T-helper 2 cell (primary cell): Measurements from ENCODE around the gene ROBO1.
"Not testable (repeated sequence)": the region's sequence is repeated elsewhere in the genome, so short reads cannot be mapped to it uniquely, and the experiment has no call there.

Experiments
- DNase-seq, 5 experiments: peaks; one replicate each; pipeline versions ENCODE4 v3.0.0 to v3.0.0-alpha.2; 2012 to 2022
- total RNA-seq, 2 donors: gene quantifications; one replicate each; lab custom pipeline; 2026; lab: John Stamatoyannopoulos, UW

The ROBO1 gene
- total RNA-seq = 0 to 3.0 reads per million in 2 donors

DNA sequence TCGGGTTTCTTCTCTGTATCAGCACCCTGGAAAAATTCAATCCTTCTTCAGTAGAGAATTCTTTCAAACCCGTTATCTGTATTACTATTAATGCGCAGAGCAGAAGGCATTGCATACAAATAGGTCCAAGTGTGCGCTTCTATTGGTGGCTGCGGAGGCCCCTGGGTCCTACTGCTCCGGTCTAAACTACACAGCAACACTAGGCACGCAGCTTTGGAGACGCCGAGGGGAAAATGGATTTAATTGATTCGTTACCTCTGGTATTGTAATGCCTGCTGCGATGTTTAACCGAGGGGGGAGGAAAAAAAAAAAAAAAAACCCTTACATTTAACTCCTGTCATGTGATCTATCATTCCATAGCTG, at the start of gene ROBO1:
Gene ROBO1 (minus strand): TSS at position 94 of the 363 bp plus-strand sequence.
- DNase-seq = no peak

DNA sequence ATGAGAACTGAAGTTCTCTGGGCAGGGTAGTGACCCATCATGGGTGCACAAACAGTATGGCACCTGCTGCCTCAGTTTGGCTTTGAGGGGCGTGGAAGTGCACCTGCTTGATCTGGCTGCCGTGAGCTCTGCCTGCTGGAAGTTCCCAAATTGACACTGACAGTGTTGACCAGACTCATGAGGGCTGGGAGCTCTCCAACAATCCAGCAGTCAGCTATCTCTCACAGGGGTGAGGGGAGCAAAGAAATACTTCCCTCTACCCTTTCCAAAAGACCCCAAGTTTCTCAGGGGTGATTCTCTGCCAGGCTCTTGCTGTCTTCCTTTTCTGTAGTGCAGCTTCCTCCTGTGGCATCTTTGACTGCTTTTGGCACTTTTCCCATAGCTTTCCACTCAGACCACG, 49.4 kb upstream of the ROBO1 start:
- no peak for DNase-seq

DNA sequence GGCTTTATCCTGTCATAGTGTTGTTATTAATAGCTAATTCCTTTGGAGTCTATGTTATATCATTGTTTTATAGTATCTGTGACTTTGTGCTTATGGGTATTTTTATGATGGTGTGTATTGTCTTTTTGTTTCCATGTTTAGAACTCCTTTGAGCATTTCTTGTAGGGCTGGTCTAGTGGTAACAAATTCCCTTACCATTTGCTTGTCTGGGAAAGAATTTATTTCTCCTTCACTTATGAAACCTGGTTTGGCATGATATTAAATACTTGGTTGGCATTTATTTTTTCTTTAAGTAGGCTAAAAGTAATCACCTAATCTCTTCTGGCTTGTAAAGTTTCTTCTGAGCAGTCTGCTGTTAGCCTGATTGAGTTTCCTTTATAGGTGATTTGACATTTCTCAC, 47.7 kb upstream of the ROBO1 start:
- DNase-seq = no peak

DNA sequence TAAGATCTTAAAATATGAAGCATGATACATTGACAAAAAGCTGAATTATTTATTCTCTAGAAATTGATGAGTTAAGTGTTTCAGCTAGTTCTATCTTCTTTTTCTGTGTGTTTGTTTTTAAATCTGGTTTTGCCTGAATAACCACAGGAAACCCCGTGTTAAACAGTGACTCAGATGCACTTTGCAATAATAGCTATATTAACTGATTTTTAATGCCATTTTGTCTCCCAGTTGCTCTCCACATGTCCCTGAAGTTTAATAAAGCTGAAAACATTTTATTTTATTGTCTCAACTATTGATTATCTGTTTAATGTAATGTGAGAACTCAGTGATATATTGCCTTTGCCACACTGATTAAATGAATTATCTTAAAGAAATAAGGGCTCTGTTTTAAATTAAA, 42.8 kb upstream of the ROBO1 start:
- no peak for DNase-seq

DNA sequence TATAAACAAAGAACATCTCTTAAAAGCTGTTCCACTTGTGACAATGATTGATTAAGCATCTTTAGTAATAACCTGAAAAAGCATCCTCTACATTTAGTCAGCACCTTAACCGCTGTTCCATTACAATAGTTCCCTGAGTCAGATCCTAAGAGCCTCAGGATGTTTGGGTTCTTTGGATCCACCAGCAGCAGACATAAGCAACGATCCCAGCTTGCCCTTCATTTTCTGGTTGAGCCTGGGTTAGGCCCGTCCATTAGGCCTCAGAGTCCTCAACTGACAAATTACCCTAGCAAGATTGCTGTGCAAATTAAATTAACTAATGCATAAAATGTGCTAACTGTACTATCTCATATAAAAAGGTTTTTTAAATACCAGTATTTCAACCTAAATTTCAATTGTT, 42.3 kb upstream of the ROBO1 start:
- no peak for DNase-seq

DNA sequence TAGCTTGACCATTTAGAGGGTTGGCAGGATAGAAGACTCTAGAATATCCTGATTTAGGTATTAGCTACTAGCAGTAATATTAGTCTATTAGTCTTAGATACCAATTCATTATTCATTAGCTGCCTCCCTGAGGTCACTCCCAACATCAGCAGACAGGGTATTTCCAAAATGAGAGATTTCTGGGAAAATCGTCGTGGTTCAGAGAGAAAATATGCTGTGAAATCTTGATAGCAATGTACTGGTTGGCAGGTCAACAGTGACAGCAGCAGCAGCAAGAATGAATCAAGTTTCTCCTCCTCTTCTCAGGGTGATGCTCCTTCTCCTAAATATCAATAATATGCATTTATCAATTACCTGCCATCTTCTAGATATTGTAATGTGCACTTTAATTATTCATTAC, 41.3 kb upstream of the ROBO1 start:
- DNase-seq = no peak

DNA sequence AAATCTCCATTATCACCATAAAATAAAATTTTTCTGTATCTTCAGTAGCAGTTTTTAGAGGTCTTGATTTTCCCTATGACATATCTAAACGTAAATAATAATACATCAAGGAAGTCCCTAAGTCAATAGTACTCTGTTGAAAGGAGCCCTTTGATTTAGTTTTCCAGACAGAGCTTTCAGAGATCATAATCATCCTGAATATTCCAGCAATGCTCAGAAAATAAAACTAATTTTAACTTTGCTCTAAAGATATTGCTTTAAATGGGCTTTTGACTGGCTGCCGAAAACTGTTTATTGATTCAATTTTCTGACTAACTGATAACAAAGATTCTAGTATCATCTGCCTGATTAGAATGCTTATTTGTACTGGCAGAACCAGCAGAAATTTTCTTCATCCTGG, 40.7 kb upstream of the ROBO1 start:
- no peak for DNase-seq

DNA sequence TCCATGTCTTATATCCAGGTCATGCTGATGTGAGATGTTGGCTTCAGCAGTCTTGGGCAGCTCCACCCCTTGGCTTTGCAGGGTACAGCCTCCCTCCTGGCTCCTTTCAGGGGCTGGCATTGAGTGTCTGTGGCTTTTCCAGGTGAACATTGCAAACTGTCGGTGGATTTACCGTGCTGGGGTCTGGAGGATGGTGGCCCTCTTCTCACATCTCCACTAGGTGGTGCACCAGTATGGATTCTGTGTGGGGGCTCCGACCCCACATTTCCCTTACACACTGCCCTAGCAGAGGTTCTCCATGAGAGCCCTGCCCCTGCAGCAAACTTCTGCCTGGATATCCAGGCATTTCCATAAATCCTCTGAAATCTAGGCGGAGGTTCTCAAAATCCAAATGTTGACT, 22.4 kb upstream of the ROBO1 start:
- not testable (repeated sequence) for DNase-seq

DNA sequence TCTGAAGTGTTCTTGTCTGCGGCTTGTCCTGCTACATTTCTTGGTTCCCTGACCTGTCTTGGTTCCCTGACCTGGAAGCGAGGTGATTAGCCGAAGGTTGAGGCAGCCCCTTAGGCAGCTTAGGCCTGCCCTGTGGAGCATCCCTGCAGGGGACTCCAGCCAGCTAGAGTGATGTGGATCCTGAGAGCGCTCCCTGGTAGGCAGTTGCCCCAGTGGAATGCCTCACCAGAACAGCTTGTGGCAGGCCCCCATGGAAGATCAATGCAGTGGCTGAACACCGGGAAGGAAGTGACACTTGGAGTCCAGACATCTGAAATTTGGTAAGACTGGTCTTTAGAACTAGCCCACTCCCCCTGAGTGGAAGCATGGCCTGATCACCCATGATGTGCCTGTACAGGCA, 5.5 kb upstream of the ROBO1 start:
- DNase-seq = no peak

DNA sequence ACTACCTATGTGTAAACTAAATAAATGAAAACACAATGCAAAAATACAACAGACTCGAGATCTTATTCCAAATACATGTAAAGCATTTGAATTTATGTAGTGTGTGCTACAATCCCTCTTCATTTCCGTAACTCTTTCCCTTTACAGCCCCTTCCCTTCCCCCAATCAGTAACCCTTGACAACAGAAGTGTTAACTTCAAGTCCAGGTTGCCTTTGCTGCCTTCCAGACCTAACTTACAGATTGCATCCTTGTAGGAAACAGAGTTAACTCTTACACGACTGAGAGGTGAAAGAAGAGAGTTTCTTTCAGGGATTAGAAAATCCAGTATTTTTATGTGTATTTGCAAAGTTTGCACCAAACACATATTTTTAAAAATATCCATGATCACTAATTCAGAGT, 1.4 kb upstream of the ROBO1 start:
- no peak for DNase-seq

DNA sequence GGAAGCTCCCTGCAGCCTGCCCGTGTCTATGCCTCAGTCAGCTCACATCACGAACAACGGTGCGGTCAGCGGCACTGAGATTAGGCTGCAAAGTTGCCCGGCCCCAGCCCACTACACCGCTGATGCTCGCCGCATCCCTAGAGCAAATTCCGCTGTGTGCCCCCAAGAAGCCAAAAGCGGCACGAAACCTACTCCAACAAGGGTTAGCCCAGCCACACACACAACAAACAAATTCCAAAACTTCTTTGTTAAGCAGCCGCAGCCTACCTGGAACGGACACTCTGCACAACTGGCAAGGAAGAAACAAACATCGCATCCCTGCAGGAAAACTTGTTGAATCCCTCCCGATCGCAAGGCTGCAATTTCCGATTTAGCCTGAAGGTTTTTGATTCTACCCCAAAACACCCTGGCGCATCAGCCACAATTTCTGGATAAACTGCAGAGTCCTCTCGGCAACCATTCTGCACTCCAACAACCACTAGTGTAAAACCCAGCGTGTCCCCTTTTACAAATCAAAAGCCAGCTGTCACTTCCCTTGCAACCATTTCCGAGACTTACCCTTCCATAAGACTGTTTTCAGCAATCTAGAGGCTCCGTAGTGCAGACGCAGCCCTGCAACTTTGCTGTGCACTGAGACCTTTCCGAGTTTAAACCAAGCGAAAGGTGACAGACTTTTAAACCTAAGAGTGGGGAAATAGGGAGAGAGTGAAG, 449 bp downstream of the ROBO1 start:
- no peak for DNase-seq

DNA sequence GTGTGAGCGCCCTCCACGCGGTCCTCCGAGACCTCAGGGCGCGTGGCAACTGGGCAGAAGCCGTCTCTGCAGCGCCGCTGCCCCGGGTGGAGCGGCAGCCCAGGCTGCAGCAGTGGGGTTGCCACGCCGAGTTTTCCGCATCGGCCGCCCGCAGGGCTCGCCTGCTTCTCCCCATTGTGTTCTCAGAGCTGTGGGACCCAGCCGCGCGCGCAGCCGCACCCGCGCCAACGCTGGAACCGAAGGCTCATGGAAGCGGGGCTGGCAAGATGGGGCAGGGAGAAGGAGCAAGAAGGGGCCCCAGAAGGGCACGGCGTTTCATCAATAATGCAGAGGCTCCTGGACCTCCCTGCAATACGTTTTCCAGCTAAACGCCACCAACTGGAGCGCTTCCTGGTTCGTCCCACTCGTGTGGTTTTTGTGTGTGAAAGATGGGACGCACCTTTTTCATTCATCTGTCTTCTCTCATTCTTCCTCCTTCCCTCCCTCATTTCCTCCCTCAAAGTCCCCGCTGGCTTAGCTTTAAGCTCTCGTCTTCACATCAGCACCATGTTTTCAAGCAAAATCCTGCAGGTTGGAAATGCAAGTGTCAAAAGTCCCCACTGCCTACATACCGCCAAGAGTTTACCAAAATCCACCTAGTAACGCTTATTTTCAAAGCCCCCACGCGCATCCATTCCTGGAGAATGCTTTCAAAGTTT, 1.2 kb downstream of the ROBO1 start:
- no peak for DNase-seq

DNA sequence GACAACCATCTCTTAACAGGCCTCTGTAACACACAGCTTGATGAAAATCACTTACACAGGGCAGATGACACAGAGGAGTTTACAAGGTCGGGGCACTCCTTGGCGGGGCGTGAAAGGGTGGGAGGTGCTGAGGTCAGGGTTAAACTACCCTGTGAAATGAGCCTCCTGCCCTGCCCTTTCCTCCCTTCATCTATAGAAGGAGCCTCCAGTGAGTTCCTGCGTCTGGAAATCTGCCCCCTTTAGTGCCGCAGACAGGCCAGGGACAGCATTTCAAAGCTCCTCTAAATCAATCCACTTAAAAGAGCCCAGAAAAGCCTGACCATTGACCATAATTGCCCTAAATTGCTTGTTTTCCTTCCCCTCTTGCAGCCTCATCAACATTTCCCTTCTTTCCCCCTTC, 1.9 kb downstream of the ROBO1 start:
- no peak for DNase-seq

DNA sequence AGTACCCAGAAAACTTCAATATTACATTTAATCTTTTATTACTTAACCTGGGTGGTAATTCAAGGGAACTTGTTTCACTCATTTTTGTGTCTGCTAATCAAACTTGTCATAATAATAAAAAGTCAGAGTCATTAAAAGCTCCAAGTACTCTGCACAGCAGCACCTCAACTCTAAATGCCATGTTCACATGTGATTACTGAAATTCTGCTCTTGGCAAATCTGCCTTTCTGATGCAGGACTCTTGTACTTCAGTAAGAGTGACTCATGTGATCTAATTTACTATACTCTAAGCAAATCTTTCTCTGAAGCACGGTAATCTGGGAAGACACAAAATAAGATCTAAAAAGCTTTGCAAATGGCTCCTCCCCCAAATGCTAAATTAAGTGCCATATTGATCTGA, 6.4 kb downstream of the ROBO1 start:
- no peak for DNase-seq

DNA sequence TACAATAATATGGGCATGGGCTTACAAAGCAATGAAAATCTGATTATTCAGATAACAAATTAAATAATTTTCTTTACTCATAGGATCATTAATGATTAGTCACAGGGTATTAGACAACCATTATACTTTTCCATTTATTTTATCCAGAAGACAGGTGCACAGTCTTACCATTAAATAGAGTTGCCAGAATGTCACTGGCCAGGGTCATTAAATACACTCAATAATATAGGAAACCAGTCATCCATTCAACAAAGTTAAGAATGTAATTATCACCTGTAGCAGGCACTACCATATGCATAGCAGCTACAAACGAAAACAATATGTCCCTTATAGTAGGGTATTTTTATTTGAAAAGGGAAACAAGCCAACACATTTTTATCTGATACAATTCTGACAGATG, 16.1 kb downstream of the ROBO1 start:
- no peak for DNase-seq

DNA sequence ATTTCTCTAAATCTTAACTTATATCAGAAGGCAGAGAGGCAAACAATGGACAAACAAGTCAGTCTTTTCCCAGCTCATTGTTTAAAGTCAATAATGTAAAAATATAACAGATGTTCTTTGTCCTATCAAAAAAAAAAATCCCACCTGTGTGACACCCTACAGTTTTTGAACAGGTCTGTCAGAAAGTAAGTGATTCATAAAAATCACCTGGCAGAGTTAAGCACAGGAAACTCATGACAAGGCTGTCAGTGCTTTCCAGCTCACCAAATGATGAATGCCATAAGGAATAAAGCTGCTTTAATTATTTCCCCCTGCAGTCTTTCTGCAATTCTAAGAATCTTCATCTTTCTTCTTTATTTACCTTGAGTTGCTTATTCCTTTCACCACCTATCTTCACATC, 30.3 kb downstream of the ROBO1 start:
- DNase-seq = no peak

DNA sequence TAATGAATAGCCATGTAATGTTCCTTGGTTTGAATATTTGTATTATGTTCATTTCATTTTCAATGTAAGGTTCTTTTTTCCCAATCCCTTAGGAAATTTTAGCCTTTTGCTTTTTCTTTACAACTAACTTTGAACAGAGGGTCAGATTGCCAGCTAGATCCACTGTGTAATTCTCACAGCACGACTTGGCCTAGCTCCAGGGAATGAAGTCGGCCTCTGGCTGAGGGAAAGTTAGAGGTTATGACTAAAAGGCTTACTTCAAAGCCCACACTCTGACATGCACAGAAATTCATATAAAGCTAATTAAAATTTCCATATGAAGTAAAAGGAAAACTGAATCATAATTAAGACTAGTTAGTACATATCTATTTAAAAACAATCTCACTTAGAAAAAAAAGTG, 38.7 kb downstream of the ROBO1 start:
- DNase-seq = no peak

DNA sequence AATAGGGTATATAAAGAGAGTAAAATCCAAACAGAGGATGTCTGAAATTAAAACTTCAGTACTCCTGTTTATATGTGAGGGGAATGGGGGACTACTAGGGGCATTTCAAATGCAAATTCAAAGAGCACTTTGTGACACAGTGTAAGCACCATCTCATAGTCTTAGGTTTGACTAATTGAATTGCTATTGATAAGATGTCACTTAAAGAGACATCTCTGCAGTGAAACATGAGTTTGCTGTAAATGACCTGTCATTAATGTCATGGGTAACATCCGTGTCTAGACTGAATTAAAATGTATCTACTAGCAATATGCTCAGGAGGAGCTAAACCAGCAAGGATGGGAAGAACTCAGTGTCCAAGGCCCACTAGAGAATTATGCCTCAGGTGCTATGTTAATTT, 41.0 kb downstream of the ROBO1 start:
- no peak for DNase-seq

DNA sequence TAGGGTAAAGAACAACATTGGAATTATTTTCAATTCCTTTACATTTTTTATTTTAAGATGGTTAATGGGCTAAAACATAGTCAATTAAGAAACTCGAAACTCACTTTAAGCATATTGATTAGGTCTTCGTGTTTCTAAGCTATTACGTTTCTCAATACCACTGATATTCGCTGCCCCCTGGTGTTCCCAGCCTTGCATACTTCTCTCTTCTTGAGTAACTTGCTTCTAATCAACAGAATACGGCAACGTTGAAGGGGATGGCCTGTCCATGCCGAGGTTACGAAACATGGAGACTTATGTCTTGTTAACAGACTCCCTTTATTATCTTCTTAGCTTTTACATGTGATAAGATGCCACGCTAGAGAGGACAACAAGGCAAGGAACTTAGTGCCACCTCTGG, 43.6 kb downstream of the ROBO1 start:
- DNase-seq = no peak

DNA sequence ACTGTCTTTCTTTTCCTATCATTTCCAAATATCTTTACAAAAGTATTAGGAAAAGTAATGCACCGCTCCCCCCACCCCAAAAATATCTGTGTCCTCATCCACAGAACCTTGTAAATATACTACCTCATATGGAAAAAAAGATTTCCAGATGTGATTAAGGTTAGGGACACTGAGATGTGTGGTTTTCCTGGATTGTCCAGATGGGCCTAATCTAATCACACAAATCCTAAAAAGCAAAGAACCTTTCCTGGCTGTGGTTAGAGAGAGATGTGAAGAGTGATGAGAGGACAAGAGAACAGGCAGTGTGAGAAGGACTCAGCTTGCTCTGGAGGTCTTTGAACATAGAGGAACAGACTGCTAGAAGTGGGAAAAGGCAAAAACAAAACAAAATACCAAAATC, 77.7 kb downstream of the ROBO1 start:
- DNase-seq = no peak

DNA sequence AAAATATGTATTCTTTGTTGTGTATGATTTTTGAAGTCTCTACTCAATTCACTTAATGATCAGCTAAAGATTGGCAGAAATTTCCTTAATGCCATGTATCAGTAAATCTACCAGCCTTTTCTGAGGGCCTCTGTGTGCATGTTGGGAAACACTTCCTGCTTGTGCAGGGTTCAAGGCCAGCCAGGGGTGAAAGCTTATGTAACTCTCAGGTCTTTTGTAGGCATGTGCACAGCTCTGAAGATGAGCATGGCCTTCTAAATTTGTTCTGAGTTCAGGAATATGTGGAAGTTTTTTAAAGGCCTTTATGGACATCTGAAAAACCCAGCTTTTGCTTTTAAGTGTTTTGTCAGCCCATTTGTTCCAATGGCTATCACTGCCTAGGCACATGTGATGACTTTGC, 82.7 kb downstream of the ROBO1 start:
- DNase-seq = no peak

DNA sequence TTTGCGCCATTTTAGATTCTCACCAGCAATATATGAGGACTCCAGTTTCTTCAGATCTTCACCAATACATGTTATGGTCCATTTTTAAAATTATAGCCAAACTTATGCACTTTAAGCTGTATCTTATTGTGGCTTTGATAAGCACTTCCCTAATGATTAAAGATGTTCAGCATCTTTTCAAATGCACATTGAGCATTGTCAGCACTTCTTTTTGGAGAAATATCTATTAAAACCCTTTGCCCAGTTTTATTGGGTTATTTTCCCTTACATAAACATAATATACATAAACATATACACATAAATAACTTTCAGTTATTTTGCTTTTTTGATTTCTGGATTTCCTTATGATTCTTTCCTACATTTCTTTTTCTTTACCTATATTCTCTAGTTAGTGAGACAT, 83.8 kb downstream of the ROBO1 start:
- DNase-seq = no peak

DNA sequence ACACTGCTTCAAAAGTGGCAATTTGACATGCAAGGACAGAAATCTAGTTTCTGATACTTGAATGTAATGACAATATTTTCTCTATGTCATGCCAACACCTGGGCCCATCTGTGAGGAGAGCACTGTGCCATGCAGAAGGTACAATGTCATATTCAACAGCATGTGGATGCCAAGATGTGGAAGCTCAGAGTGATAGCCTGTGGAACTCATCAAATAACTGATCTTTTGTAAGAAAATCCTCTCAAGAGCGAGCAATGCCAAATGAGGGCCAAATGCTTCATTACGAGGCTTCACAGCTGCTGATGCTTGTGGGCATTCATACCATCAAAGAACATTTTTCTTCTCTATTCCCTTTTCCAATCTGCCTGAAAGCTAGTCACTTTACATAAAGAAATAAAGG, 95.1 kb downstream of the ROBO1 start:
- no peak for DNase-seq

DNA sequence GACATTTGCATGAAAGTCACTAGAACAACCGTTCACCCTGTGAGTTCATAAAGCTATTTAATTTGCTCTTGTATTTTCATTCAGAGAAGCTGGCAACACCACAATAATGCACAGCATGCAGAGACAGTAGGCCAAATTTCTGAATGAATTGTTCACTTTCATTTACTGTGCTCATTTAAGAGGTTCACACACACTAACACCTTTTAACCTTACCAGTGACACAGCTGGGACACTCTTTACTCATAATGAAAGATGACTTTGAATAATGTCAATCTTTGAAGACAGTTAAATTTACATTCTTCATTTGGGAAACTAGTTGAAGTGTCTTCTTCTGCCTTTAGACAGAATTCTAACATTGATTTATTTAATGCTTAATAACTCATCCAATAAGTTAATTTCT, 95.7 kb downstream of the ROBO1 start:
- no peak for DNase-seq

DNA sequence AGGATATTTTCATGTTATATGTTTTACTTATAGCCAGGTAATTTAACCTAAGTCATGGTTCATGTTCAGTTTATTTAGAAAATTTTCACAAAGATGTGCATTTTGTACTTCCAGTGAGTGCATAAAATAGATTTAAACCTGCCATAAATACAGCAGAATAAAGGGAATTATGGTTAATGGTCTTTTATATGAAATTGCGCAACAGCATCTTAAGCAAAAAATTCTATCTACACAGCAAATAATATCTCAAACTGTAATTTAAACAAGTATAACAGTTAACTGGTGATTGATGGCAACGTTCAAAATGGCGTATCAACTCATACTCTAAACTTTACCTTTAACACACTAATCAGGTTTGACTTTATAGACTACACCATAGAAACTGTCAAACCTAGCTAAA, 97.6 kb downstream of the ROBO1 start:
- no peak for DNase-seq
